ENCODE measurements around the gene UBAP2L. TPM values are rescaled to one million over a fixed set of nuclear protein-coding genes. Genes with fewer than 3 reads are reported as not detected.

UBAP2L gene
- total and polyA plus RNA-seq, 9 of the 15 experiments (the other 6 are each of a cell fraction or from before 2014, with no cell fraction given) = 75.0 to 245 (median 119) TPM

- TF ChIP-seq, protein P1, sequence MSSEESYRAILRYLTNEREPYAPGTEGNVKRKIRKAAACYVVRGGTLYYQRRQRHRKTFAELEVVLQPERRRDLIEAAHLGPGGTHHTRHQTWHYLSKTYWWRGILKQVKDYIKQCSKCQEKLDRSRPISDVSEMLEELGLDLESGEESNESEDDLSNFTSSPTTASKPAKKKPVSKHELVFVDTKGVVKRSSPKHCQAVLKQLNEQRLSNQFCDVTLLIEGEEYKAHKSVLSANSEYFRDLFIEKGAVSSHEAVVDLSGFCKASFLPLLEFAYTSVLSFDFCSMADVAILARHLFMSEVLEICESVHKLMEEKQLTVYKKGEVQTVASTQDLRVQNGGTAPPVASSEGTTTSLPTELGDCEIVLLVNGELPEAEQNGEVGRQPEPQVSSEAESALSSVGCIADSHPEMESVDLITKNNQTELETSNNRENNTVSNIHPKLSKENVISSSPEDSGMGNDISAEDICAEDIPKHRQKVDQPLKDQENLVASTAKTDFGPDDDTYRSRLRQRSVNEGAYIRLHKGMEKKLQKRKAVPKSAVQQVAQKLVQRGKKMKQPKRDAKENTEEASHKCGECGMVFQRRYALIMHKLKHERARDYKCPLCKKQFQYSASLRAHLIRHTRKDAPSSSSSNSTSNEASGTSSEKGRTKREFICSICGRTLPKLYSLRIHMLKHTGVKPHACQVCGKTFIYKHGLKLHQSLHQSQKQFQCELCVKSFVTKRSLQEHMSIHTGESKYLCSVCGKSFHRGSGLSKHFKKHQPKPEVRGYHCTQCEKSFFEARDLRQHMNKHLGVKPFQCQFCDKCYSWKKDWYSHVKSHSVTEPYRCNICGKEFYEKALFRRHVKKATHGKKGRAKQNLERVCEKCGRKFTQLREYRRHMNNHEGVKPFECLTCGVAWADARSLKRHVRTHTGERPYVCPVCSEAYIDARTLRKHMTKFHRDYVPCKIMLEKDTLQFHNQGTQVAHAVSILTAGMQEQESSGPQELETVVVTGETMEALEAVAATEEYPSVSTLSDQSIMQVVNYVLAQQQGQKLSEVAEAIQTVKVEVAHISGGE (CRISPR knock-in tag; IDR thresholded peaks at IDR 0.05) = peak in 1 of 3 experiments; percentile 17; a peak in 2 of 6 replicates
- no peak for TF ChIP-seq MTA3 (IDR thresholded peaks at IDR 0.05; ENCODE audit: borderline replicate concordance)
- TF ChIP-seq ZNF444 (CRISPR knock-in tag; IDR thresholded peaks at IDR 0.05) = peak; percentile 87; the same call in 1 of the 2 replicates
- no peak for TF ChIP-seq NCOA4 (IDR thresholded peaks at IDR 0.05; ENCODE audit: partially characterized antibody)
- TF ChIP-seq MEF2D (tag; conservative IDR thresholded peaks at IDR 0.05; ENCODE audit: low read depth) = no peak
- no peak for TF ChIP-seq TCF15 (CRISPR knock-in tag; IDR thresholded peaks at IDR 0.05)
- no peak for TF ChIP-seq NCOA6 (IDR thresholded peaks at IDR 0.05)
- TF ChIP-seq, protein P2, sequence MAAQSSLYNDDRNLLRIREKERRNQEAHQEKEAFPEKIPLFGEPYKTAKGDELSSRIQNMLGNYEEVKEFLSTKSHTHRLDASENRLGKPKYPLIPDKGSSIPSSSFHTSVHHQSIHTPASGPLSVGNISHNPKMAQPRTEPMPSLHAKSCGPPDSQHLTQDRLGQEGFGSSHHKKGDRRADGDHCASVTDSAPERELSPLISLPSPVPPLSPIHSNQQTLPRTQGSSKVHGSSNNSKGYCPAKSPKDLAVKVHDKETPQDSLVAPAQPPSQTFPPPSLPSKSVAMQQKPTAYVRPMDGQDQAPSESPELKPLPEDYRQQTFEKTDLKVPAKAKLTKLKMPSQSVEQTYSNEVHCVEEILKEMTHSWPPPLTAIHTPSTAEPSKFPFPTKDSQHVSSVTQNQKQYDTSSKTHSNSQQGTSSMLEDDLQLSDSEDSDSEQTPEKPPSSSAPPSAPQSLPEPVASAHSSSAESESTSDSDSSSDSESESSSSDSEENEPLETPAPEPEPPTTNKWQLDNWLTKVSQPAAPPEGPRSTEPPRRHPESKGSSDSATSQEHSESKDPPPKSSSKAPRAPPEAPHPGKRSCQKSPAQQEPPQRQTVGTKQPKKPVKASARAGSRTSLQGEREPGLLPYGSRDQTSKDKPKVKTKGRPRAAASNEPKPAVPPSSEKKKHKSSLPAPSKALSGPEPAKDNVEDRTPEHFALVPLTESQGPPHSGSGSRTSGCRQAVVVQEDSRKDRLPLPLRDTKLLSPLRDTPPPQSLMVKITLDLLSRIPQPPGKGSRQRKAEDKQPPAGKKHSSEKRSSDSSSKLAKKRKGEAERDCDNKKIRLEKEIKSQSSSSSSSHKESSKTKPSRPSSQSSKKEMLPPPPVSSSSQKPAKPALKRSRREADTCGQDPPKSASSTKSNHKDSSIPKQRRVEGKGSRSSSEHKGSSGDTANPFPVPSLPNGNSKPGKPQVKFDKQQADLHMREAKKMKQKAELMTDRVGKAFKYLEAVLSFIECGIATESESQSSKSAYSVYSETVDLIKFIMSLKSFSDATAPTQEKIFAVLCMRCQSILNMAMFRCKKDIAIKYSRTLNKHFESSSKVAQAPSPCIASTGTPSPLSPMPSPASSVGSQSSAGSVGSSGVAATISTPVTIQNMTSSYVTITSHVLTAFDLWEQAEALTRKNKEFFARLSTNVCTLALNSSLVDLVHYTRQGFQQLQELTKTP (IDR thresholded peaks at IDR 0.05; ENCODE audit: low read depth in 1 of 2, partially characterized antibody in 2 of 2) = no peak
- no peak for TF ChIP-seq ZNF354B (CRISPR knock-in tag; IDR thresholded peaks at IDR 0.05)
- no peak for TF ChIP-seq RNF2 (IDR thresholded peaks at IDR 0.05)
- TF ChIP-seq ZNF609 (CRISPR knock-in tag; IDR thresholded peaks at IDR 0.05; ENCODE audit: borderline replicate concordance) = no peak
Measured at GRCh38 chr1:154220970-154221277, 169 bp downstream of the UBAP2L start (continued).
